Heart right ventricle (tissue), 16 donors: ENCODE results near the gene C2orf76. TPM values are rescaled to one million over a fixed set of nuclear protein-coding genes. Genes with fewer than 3 reads are reported as not detected.

Source experiments
- ATAC-seq, 8 donors: fragments of 200-7000 bp; cut with Tn5 transposase; one replicate each; pipeline ENCODE4 v1.9.1; 2020; ENCODE audit warnings: mild to moderate bottlenecking in 8 of 8, moderate library complexity in 8 of 8, moderate number of reproducible peaks in 1 of 8
- DNase-seq, 2 donors: peaks; one replicate each; pipeline ENCODE4 v3.0.0-alpha.2; 2020
- H3K27ac ChIP-seq, 10 donors: fragments of 200-600 bp; sonication (generic) in 2 of 10; one replicate each; pipeline versions ENCODE4 v1.5.0 to v1.8.0; 2020 to 2022; ENCODE audit warnings: mild to moderate bottlenecking in 3 of 10
- H3K27me3 ChIP-seq, 7 donors: fragments of 200-600 bp; one replicate each; pipeline ENCODE4 v1.8.0; 2021 to 2022; ENCODE audit warnings: mild to moderate bottlenecking in 2 of 7
- H3K36me3 ChIP-seq, 9 donors: fragments of 200-600 bp; sonication (generic) in 1 of 9; one replicate each; pipeline versions ENCODE4 v1.5.0 to v1.8.0; 2020 to 2022; ENCODE audit warnings: mild to moderate bottlenecking in 2 of 9
- H3K4me1 ChIP-seq, 9 donors: fragments of 200-600 bp; sonication (generic) in 1 of 9; one replicate each; pipeline versions ENCODE4 v1.5.0 to v1.8.0; 2020 to 2022; ENCODE audit warnings: mild to moderate bottlenecking in 4 of 9
- H3K4me3 ChIP-seq, 10 donors: fragments of 200-600 bp; sonication (generic) in 2 of 10; one replicate each; pipeline versions ENCODE4 v1.5.0 to v1.8.0; 2020 to 2022; ENCODE audit warnings: mild to moderate bottlenecking in 7 of 10, moderate library complexity in 2 of 10
- H3K9me3 ChIP-seq, 11 donors: fragments of 200-600 bp in 10 of 11; sonication (generic) in 2 of 11; one replicate each; pipeline versions ENCODE4 v1.5.0 to v1.8.0; 2013 to 2022; ENCODE audit warnings: mild to moderate bottlenecking in 2 of 11, control low read depth in 1 of 11, moderate library complexity in 1 of 11
- WGBS, 2 donors: extraction: QIAGEN DNeasy Blood & Tissue Kit; methylation state at CpG; one replicate each; pipeline ENCODE4 v1.1.7; 2013; ENCODE audit warnings: inconsistent platforms in 1 of 2; 5-methylcytosine and 5-hydroxymethylcytosine counted together
- intact Hi-C, 10 donors: fragments of 100-400 bp; cut with DNase I; formaldehyde crosslinking; loops; one replicate each; pipeline versions ENCODE4 v1.11.1 to v1.14.2; 2022
- polyA plus RNA-seq, 2 donors: library from polyadenylated mRNA; stranded (reverse); fragments of 200-250 nt; gene quantifications; one replicate each; pipeline ENCODE4 v1.2.3, GENCODE V29; 2013
- total RNA-seq, 10 donors: library from RNA; stranded (reverse); fragmentation: NEBNext Ultra II Directional in 3 of 10; extraction: Animal tissue kit (Norgen Biotek cat#: 25700) in 3 of 10; gene quantifications; one replicate each; pipeline versions ENCODE4 v1.2.1 to v1.2.4, GENCODE V29; 2021 to 2023
- TF ChIP-seq, protein P1 (sequence below), 9 donors: fragments of 200-600 bp; sonication (generic) in 2 of 9; IDR thresholded peaks; one replicate each; pipeline versions ENCODE4 v1.5.0 to v1.8.0; 2021 to 2022; ENCODE audit warnings: antibody characterized with exemption in 9 of 9, mild to moderate bottlenecking in 5 of 9, moderate library complexity in 1 of 9
- donor health status: Arrhythmogenic right ventricular cardiomyopathy.
- donor health status: ischemic (EF 13 %, LVEDD 7.1; RV severe dilation, severe dysfunction).
- donor health status: healthy with polysubstance abuse.
- donor health status: DM: no; HTN: yes; CAD: no.
- donor health status: DM: no; HTN: no; CAD: no.
- donor health status: ischemic (EF 25% LVEDD 6.9; RV normal size, moderate dysfunction).
- donor health status: ischemic (EF 25% LVEDD 5.7; RV mildly dilated, moderate dysfunction).
- donor health status: healthy.
- donor health status: DM: yes; HTN: yes; CAD: no.
- donor health status: Ischemic cardiomyopathy.
- donor health status: ischemic (EF 35%, LVEDD 5.7; RV mildly dilated, moderate dysfunction).
- donor health status: nonischemic (EF 11% LVEDD 7.7; RV severe dilation, severe dysfunction).
- donor health status: DM: yes; HTN: yes; CAD: no.
- donor health status: PGD.
- donor health status: ischemic (EF 29% LVEDD 5.4; RV normal size, mild dysfunction).
- donor health status: nonischemic (EF 23%, LVEDD 6.1; RV moderate dilation, normal function).

The C2orf76 gene
- total and polyA plus RNA-seq, 12 donors = 5.1 to 12.2 (median 8.4) TPM

DNA sequence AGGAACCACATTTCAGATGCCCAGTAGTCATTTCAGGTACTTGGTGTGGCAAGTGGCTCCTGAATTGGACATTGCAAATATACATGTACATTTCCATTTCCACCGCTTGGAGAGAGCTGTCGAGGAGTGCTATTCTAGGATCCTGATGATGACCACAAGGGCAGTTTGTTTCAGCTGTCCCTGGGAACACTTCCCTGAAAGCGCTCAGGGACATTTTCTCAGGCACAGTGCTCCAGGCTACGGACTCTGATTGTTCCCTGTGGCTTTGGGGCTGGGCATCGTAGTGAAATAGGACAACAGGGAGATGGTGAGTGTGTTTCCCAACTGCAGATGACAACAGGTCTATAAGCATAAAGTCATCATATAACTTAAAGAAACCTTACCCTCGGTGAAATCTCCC is 3.2 kb upstream of the C2orf76 start:
- ATAC-seq (peak in 2 of 8 donors; percentile 14 to 36), DNase-seq (peak in 1 of 2 donors; percentile 29)
- H3K4me1 ChIP-seq = peaks cover 9 to 56% (median 47%) of the 10 kb centered on the region in 9 donors
- H3K9me3 ChIP-seq = peaks cover 0 to 19% (median 0%) of the 10 kb centered on the region in 11 donors
- intact Hi-C loops = loop anchor here in 4 of 10 donors (5.0 to 10.0 kb wide), 3 partner anchors 53 to 58 kb away; no protein-coding TSS in a partner anchor
- H3K36me3 ChIP-seq = peaks cover 8 to 70% (median 59%) of the 10 kb centered on the region in 9 donors
- no peaks in the 10 kb centered on the region for H3K27me3 ChIP-seq
- 50 to 68% methylated on average over 6 of the region's 6 CpGs for WGBS, 2 donors
- H3K27ac ChIP-seq = peak overlapping the region in 7 of 10 donors; percentile 27 to 91 (median 53)
- TF ChIP-seq, protein P1, sequence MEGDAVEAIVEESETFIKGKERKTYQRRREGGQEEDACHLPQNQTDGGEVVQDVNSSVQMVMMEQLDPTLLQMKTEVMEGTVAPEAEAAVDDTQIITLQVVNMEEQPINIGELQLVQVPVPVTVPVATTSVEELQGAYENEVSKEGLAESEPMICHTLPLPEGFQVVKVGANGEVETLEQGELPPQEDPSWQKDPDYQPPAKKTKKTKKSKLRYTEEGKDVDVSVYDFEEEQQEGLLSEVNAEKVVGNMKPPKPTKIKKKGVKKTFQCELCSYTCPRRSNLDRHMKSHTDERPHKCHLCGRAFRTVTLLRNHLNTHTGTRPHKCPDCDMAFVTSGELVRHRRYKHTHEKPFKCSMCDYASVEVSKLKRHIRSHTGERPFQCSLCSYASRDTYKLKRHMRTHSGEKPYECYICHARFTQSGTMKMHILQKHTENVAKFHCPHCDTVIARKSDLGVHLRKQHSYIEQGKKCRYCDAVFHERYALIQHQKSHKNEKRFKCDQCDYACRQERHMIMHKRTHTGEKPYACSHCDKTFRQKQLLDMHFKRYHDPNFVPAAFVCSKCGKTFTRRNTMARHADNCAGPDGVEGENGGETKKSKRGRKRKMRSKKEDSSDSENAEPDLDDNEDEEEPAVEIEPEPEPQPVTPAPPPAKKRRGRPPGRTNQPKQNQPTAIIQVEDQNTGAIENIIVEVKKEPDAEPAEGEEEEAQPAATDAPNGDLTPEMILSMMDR (IDR thresholded peaks at IDR 0.05) = peak in 4 of 9 donors; percentile 17 to 32 (median 24)
- no peak overlapping the region for H3K4me3 ChIP-seq

GRCh38 chr2:119367472-119368099 is 952 bp upstream of the C2orf76 start:
- Histone ChIP-seq H3K4me3 (peak overlapping the region; percentile 43 to 93 (median 72)), H3K27me3 (no peaks in the 10 kb centered on the region), H3K4me1 (peaks cover 9 to 63% (median 48%) of the 10 kb centered on the region in 9 donors), H3K9me3 (no peaks in the 10 kb centered on the region), H3K27ac (peak overlapping the region; percentile 35 to 96 (median 91)), H3K36me3 (peaks cover 0 to 47% (median 36%) of the 10 kb centered on the region in 9 donors)
- 7 to 8% methylated on average over 27 to 32 of the region's 32 CpGs for WGBS, 2 donors
- DNase-seq = peak; percentile 73 to 75
- TF ChIP-seq, protein P1 (IDR thresholded peaks at IDR 0.05) = peak in 1 of 9 donors; percentile 10
- intact Hi-C loops = loop anchor here in 5 of 10 donors (1.0 to 10.0 kb wide), 5 partner anchors 20 to 55 kb away; no protein-coding TSS in a partner anchor
- ATAC-seq = peak; percentile 39 to 78 (median 70)

- Histone ChIP-seq H3K4me1 (peaks cover 9 to 70% (median 53%) of the 10 kb centered on the region in 9 donors), H3K9me3 (no peaks in the 10 kb centered on the region), H3K27ac (peak overlapping the region; percentile 73 to 96 (median 91)), H3K4me3 (peak overlapping the region; percentile 43 to 93 (median 72)), H3K27me3 (no peaks in the 10 kb centered on the region), H3K36me3 (peaks cover 0 to 33% (median 23%) of the 10 kb centered on the region in 9 donors)
- intact Hi-C loops = loop anchor here in 5 of 10 donors (2.0 to 10.0 kb wide), 4 partner anchors 49 to 54 kb away; no protein-coding TSS in a partner anchor
- TF ChIP-seq, protein P1 (IDR thresholded peaks at IDR 0.05) = no peak
- ATAC-seq (peak in 7 of 8 donors; percentile 1 to 12 (median 3)), DNase-seq (no peak)
- 2 to 3% methylated on average over 17 of the region's 17 CpGs for WGBS, 2 donors
These were observed 429 bp downstream of the C2orf76 start for GRCh38 chr2:119366161-119366648.

GRCh38 chr2:119365436-119365835 is 1.2 kb downstream of the C2orf76 start:
- WGBS, 2 donors = 55 to 57% methylated on average over 6 of the region's 6 CpGs
- Histone ChIP-seq H3K27ac (peak overlapping the region in 5 of 10 donors; percentile 84 to 95 (median 91)), H3K4me1 (peaks cover 9 to 62% (median 48%) of the 10 kb centered on the region in 9 donors), H3K4me3 (peak overlapping the region in 8 of 10 donors; percentile 67 to 93 (median 76)), H3K27me3 (no peaks in the 10 kb centered on the region), H3K9me3 (no peaks in the 10 kb centered on the region), H3K36me3 (peaks cover 0 to 25% (median 16%) of the 10 kb centered on the region in 9 donors)
- no peak for ATAC-seq
- TF ChIP-seq, protein P1 (IDR thresholded peaks at IDR 0.05) = no peak
- DNase-seq = no peak
- intact Hi-C loops = loop anchor here in 4 of 10 donors (5.0 to 10.0 kb wide), 3 partner anchors 48 to 53 kb away; no protein-coding TSS in a partner anchor
